HG03520 (cell line): ENCODE data around the gene PCCA.
"Not testable (repeated sequence)": the region's sequence is repeated elsewhere in the genome, so short reads cannot be mapped to it uniquely, and the experiment has no call there.

Source experiments
- ATAC-seq: cut with Tn5 transposase; IDR thresholded peaks from one replicate; pipeline ENCODE4 v1.9.1; 2021; ENCODE audit warnings: mild to moderate bottlenecking, moderate library complexity; ENCODE audit not compliant: unreplicated experiment

PCCA gene

GRCh38 chr13:100235311-100235901, 146.5 kb downstream of the PCCA start:
- ATAC-seq = no peak

- ATAC-seq = no peak
Observed at GRCh38 chr13:100240109-100240779, 151.4 kb downstream of the PCCA start.

- ATAC-seq = no peak
Observed at GRCh38 chr13:100244431-100244830, 155.5 kb downstream of the PCCA start.

- no peak for ATAC-seq
Observed at GRCh38 chr13:100245104-100245503, 156.2 kb downstream of the PCCA start.

GRCh38 chr13:100247937-100248336, 159.0 kb downstream of the PCCA start:
- ATAC-seq = no peak

GRCh38 chr13:100254002-100254401, 165.1 kb downstream of the PCCA start:
- no peak for ATAC-seq

GRCh38 chr13:100262404-100262803, 173.5 kb downstream of the PCCA start:
- no peak for ATAC-seq

GRCh38 chr13:100266026-100266425, 177.1 kb downstream of the PCCA start:
- no peak for ATAC-seq

- ATAC-seq = no peak
Observed at GRCh38 chr13:100269837-100270236, 180.9 kb downstream of the PCCA start.

GRCh38 chr13:100273138-100273537, 184.2 kb downstream of the PCCA start:
- ATAC-seq = no peak

GRCh38 chr13:100273552-100273951, 184.7 kb downstream of the PCCA start:
- no peak for ATAC-seq

- ATAC-seq = no peak
Observed at GRCh38 chr13:100274942-100275506, 186.1 kb downstream of the PCCA start.

GRCh38 chr13:100275746-100276145, 186.9 kb downstream of the PCCA start:
- ATAC-seq = no peak

- no peak for ATAC-seq
Observed at GRCh38 chr13:100280681-100281080, 191.8 kb downstream of the PCCA start.

GRCh38 chr13:100282306-100282705, 193.4 kb downstream of the PCCA start:
- ATAC-seq = not testable (repeated sequence)

GRCh38 chr13:100290165-100290801, 201.4 kb downstream of the PCCA start:
- no peak for ATAC-seq

- ATAC-seq = no peak
Observed at GRCh38 chr13:100291624-100292023, 202.7 kb downstream of the PCCA start.

GRCh38 chr13:100297413-100297812, 208.5 kb downstream of the PCCA start:
- ATAC-seq = no peak

- no peak for ATAC-seq
Observed at GRCh38 chr13:100298116-100298681, 209.3 kb downstream of the PCCA start.

- no peak for ATAC-seq
Observed at GRCh38 chr13:100298691-100299090, 209.8 kb downstream of the PCCA start.

- no peak for ATAC-seq
Observed at GRCh38 chr13:100300243-100300642, 211.3 kb downstream of the PCCA start.

- no peak for ATAC-seq
Observed at GRCh38 chr13:100300708-100301107, 211.8 kb downstream of the PCCA start.
